Activated T-cell treated with anti-CD3 and anti-CD28 coated beads for 48 hours (primary cell): ENCODE results near the gene PHAF1.

ENCODE experiments used
- DNase-seq: peaks from one replicate; pipeline ENCODE4 v3.0.0-alpha.2; 2020; ENCODE audit warnings: low read depth

Gene PHAF1

GRCh38 chr16:67109407-67110135 lies at the start of gene PHAF1:
TSS of gene PHAF1 (plus strand) at chr16:67109941. CDS start at chr16:67110176, 235 bp downstream.
- DNase-seq = peak; percentile 97

GRCh38 chr16:67063008-67063407 lies 46.7 kb upstream of the PHAF1 start:
- no peak for DNase-seq

- no peak for DNase-seq
Measured at GRCh38 chr16:67068212-67068753, 41.5 kb upstream of the PHAF1 start.

- no peak for DNase-seq
Measured at GRCh38 chr16:67071476-67072048, 38.2 kb upstream of the PHAF1 start.

GRCh38 chr16:67075331-67075730 lies 34.4 kb upstream of the PHAF1 start:
- DNase-seq = no peak

GRCh38 chr16:67077871-67078270 lies 31.9 kb upstream of the PHAF1 start:
- DNase-seq = no peak

- DNase-seq = no peak
Measured at GRCh38 chr16:67082100-67082499, 27.6 kb upstream of the PHAF1 start.

- no peak for DNase-seq
Measured at GRCh38 chr16:67082891-67083290, 26.9 kb upstream of the PHAF1 start.

GRCh38 chr16:67084345-67085028 lies 25.3 kb upstream of the PHAF1 start:
- no peak for DNase-seq

- DNase-seq = no peak
Measured at GRCh38 chr16:67086822-67087221, 22.9 kb upstream of the PHAF1 start.

GRCh38 chr16:67087291-67087690 lies 22.4 kb upstream of the PHAF1 start:
- no peak for DNase-seq

GRCh38 chr16:67087803-67088202 lies 21.9 kb upstream of the PHAF1 start:
- no peak for DNase-seq

- no peak for DNase-seq
Measured at GRCh38 chr16:67088551-67088950, 21.2 kb upstream of the PHAF1 start.

GRCh38 chr16:67089101-67089500 lies 20.6 kb upstream of the PHAF1 start:
- DNase-seq = no peak

- no peak for DNase-seq
Measured at GRCh38 chr16:67091906-67092566, 17.7 kb upstream of the PHAF1 start.

- DNase-seq = no peak
Measured at GRCh38 chr16:67093098-67093726, 16.5 kb upstream of the PHAF1 start.

GRCh38 chr16:67098599-67098998 lies 11.1 kb upstream of the PHAF1 start:
- no peak for DNase-seq

- no peak for DNase-seq
Measured at GRCh38 chr16:67100569-67101310, 9.0 kb upstream of the PHAF1 start.

- DNase-seq = no peak
Measured at GRCh38 chr16:67101311-67102082, 8.2 kb upstream of the PHAF1 start.

GRCh38 chr16:67104061-67104460 lies 5.7 kb upstream of the PHAF1 start:
- no peak for DNase-seq

GRCh38 chr16:67104845-67105244 lies 4.9 kb upstream of the PHAF1 start:
- DNase-seq = no peak
